Measurements from ENCODE around the gene DAPK1.

DAPK1 gene

GRCh38 chr9:87597710-87598443 lies 100.2 kb downstream of the DAPK1 start:
- DNase-seq: no peak

DNA sequence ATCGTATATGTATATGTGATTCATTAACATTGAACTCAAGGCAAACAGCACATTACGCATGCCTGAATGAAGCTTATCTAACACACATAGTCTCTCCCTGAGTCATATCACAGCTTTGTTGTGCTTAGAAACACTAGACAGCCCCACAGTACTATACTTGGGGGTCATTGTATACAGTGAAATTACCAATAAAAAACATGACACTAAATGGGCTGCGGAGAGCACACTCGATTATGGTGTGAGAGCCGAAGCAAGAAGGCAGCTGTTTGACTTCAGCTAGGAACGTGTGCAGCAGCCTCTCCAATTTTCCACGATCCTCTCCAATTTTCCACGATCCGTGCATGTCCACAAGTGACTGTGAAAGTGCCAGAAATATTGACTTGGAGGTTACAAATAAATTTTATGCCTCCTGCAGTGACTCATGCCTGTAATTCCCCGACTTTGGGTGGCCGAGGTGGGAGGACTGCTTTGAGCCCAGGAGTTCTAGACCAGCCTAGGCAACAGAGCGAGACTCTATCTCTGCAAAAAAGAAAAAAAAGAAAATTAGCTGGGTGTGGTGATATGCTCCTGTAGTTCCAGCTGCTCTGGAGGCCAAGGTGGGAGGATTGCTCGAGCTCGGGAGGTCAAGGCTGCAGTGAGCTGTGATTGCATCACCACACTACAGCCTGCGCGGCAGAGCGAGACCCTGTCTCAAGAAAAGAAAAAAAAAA lies 102.4 kb downstream of the DAPK1 start:
- DNase-seq: no peak

- DNase-seq: peak; percentile 24
Observed at GRCh38 chr9:87601176-87601575, 103.5 kb downstream of the DAPK1 start.

- no peak for DNase-seq
Observed at GRCh38 chr9:87601595-87601994, 103.9 kb downstream of the DAPK1 start.

GRCh38 chr9:87602933-87603643 lies 105.4 kb downstream of the DAPK1 start:
- DNase-seq: no peak

DNA sequence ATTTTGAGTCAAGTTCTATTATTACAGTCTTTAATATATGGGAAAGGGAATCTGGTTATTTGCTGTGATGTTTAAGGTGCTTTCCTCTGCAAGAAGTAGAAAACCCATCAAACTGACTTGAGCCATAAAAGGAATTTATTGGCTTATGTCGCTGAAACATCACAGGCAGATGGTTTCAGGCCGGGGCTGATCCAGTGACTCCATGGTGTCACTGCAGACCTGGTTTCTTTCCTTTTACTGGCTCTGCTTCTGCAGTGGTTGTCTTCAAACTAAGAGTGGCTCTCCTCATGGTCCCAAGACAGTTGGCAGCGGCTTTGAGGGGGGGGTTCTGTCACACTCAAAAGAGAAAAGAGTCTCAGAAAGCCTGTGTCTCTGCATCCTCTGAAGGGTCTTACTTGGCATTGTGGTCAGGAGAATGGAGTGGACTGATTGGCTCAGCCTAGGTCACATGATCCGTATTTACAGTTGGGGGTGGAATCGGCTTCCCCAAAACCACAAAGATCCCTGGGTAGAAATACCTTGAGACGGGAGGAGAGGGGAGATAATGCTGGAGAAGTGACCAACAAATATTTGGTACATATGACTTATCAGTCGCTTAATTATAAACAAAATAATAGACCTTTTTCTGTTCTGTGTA lies 106.3 kb downstream of the DAPK1 start:
- DNase-seq: no peak

DNA sequence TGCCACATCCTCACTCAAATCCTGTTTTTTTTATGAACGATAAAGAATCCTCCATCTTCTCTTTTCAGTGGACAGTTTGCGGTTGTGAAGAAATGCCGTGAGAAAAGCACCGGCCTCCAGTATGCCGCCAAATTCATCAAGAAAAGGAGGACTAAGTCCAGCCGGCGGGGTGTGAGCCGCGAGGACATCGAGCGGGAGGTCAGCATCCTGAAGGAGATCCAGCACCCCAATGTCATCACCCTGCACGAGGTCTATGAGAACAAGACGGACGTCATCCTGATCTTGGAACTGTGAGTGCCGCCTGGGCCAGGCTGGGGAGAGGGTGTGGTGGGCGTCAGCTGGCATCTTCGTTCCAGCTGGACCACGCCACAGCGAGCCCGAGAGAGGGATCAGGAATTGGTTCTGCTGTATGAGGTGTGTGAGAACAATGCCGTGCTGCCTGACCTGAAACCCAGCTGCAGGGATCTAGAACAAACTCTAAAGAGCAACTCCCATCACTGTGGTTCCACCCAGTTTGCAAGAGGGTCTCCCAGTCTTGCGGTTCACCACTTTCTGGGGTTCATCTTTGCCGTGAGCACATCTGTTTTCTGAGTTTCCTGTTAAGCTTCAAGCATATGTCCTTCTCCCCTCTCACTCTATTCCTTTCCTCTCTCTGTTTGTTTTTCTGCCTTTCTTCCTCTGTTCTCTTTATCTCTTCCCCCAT lies 107.4 kb downstream of the DAPK1 start:
- no peak for DNase-seq

GRCh38 chr9:87605676-87606075 lies 108.0 kb downstream of the DAPK1 start:
- no peak for DNase-seq

DNA sequence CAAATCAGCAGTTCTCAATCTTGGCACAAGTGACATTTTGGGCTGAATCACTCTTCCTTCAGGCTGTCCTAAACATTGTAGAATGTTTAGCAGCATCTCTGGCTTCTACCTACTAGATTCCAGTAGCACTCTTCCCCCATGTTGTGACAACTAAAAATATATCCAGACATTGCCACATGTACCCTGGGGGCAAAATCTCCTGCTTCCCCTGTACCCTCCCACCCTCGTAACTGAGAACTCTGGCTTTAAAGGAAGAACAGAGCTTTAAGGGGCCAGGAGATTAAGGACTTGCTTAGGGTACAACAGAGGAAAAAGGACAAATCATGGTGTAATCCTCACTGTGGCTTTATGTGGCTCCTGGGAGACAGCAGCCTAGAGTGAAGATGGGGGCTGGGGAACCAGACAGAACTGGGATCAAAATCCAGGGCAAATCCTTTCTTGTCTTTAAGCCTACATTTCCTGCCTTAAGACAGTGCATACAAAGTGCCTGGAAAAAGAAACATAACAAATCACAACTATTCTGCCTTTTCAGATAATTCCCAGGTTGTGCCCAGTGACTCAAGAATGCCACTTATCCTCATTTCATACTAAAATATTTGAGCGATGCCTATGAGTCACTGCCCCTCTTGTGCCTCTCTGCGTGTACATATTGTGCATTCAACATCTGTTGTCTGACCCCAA lies 109.3 kb downstream of the DAPK1 start:
- no peak for DNase-seq

DNA sequence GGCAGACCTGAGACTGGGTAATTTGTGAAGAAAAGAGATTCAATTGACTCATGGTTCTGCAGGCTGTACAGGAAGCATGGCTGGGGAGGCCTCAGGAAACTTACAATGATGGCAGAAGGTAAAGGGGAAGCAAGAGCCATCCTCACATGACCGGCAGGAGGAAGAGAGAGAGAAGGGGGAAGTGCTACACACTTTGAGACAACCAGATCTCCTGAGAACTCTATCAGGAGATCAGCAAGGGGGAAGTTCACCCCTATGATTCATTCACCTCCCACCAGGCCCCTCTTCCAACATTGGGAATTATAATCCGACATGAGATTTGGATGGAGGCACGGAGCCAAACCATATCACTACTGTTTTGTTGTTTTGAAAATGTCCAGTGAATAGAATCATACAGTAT lies 110.2 kb downstream of the DAPK1 start:
- no peak for DNase-seq

DNA sequence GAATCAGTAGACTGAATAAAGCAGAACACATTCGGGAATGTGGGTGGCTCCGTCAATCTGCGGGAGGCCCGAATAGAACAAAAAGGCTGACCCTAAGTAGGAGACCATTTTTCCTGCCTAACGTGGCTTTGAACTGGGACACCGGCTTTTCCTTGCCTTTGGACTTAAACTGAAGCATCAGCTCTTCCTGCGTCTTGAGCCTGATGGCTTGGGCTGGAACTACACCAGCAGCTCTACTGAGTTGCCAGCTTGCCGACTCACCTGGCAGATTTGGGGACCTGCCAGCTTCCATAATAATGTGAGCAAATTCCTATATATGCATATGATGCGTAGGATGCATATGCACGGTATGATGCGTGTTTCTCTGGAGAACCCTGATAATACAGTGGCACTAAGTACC lies 111.3 kb downstream of the DAPK1 start:
- DNase-seq: no peak

DNA sequence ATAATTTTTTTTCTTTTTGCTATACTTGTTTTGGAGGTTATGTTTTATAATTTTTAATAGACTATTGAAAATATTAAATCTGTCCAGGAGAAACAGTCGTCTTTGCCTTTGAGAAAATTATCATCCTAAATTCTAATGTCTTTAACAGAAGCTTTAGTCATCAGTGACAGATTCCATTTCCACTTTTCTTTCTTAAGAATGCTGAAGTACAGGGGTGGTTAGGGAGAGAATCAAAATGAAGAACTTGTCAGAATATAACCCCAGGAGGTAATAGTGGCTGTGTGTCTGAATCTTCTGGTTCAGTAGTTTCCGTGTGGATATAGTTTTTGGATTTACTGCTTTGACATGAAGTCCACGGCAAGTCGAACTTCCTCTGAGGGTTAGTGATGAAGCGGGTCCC lies 111.8 kb downstream of the DAPK1 start:
- no peak for DNase-seq

DNA sequence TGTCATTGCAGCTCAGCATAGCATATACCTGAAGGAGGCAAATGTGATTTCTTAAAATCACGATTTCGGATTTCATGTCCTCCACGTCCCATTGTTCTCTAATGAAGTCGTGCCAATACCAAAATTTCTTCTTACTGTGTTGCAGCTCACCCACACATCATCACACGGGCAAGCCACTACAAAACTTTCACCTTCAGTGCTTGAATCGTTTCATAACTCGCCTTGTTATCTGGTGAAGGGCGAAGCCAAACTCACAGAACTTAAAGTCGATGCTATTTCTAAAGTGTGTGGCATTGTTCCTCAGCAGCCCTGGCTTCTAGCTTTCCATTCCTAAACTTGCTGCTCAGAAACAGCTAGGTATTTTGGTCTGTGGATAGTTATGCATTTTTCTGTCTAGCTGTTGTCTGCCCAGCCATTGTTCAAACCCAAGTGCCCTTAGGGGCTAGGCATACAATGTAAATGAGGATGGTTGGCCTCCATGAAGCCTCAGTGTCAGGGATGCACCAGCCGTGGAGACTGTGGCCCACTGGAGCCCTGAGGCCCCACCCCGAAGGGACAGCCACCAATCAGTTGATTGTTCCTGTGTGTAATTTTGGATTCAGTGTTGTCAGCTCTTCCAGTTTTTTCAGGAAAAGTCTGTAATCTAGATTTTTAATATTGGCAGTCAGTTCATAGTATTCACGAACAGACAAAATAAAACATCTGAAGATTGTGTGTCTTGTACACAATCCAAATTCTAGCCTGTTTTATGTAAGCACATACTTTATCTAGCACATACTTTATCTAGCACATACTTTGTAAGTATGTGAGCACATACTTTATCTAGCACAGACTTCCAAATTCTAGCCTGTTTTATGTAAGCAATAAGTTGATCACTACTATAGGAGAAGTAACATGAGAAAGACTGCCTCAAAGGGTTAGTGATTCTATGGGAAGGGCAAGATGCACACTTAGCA lies 112.8 kb downstream of the DAPK1 start:
- no peak for DNase-seq

- no peak for DNase-seq
Observed at GRCh38 chr9:87611776-87612175, 114.1 kb downstream of the DAPK1 start.

- no peak for DNase-seq
Observed at GRCh38 chr9:87612536-87612935, 114.9 kb downstream of the DAPK1 start.

- DNase-seq: no peak
Observed at GRCh38 chr9:87613265-87614111, 115.8 kb downstream of the DAPK1 start.

DNA sequence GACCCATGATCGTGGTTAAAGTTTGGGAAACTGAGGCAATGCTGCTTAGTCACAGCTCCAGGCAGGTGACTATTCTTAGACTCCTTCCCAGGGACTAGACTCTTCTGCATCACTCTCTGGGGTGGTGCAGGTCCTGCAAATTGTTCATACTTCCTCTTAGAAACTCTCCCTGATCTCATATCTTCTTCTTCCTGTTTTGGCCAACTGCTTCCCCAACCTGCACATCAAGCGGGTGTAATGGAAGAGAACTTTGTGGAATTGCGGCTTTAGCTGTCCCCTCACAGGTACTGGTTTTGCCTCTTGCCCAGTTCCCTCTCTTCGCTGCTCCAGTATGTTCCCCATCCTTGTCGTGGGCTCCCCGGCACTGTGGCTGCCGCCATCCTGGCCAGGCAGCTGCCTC lies 116.7 kb downstream of the DAPK1 start:
- no peak for DNase-seq

DNA sequence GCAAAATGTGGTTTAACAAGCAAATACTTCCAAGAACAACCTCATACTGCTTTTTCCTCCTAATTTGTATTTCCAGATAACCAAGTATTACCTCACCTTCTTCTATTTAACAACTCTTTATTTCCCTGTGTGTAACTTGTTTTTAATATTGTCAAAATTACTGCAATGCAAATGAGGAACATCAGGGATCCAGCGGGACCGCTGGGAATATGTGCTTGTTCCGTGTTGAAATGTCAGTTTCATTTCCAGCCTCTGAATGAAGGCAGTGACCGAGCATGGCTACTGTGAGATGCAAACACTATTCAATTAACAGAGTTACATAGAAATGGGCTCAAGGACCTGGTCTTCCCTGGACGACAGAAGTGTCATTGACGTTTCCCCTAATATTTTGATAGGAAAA lies 117.5 kb downstream of the DAPK1 start:
- DNase-seq: no peak

- DNase-seq: no peak
Observed at GRCh38 chr9:87615547-87616148, 118.0 kb downstream of the DAPK1 start.

- DNase-seq: no peak
Observed at GRCh38 chr9:87618226-87618625, 120.6 kb downstream of the DAPK1 start.

All from NCI-H2029 (cell line).